ENCODE results near the gene CLTCL1. TPM values are rescaled to one million over a fixed set of nuclear protein-coding genes. Genes with fewer than 3 reads are reported as not detected.
"Not testable (repeated sequence)": the region's sequence is repeated elsewhere in the genome, so short reads cannot be mapped to it uniquely, and the experiment has no call there.

The CLTCL1 gene
- total RNA-seq, 2 donors from 2014 or later: 19.1 to 29.7 TPM

- no peaks in the 10 kb centered on the region for H3K9me3 ChIP-seq
- no peaks in the 10 kb centered on the region for H3K36me3 ChIP-seq
- no peak for TF ChIP-seq CTCF (IDR thresholded peaks at IDR 0.05)
- peak overlapping the region; percentile 10 to 38 for H3K4me3 ChIP-seq
- H3K27me3 ChIP-seq: peaks cover 0 to 4% of the 10 kb centered on the region in 2 donors
- H3K4me1 ChIP-seq: peaks cover 0 to 45% of the 10 kb centered on the region in 2 donors
- H3K27ac ChIP-seq: no peak overlapping the region
- no peak for DNase-seq (ENCODE audit: low spot score)
Observed at GRCh38 chr22:19169002-19169946, 122.2 kb downstream of the CLTCL1 start.

GRCh38 chr22:19168088-19168890 is 123.2 kb downstream of the CLTCL1 start:
- Histone ChIP-seq H3K27me3 (peaks cover 0 to 4% of the 10 kb centered on the region in 2 donors), H3K4me3 (no peak overlapping the region), H3K9me3 (no peaks in the 10 kb centered on the region), H3K36me3 (no peaks in the 10 kb centered on the region), H3K4me1 (peaks cover 0 to 35% of the 10 kb centered on the region in 2 donors), H3K27ac (no peak overlapping the region)
- DNase-seq (ENCODE audit: low spot score): no peak
- no peak for TF ChIP-seq CTCF (IDR thresholded peaks at IDR 0.05)

- TF ChIP-seq CTCF (IDR thresholded peaks at IDR 0.05): no peak
- peaks cover 0 to 4% of the 10 kb centered on the region in 2 donors for H3K27me3 ChIP-seq
- no peaks in the 10 kb centered on the region for H3K9me3 ChIP-seq
- H3K36me3 ChIP-seq: no peaks in the 10 kb centered on the region
- peaks cover 0 to 25% of the 10 kb centered on the region in 2 donors for H3K4me1 ChIP-seq
- no peak overlapping the region for H3K4me3 ChIP-seq
- no peak for DNase-seq (ENCODE audit: low spot score)
- H3K27ac ChIP-seq: no peak overlapping the region
Observed at GRCh38 chr22:19167106-19167869, 124.2 kb downstream of the CLTCL1 start.

GRCh38 chr22:19166421-19166820 is 125.1 kb downstream of the CLTCL1 start:
- Histone ChIP-seq H3K4me1 (peaks cover 0 to 21% of the 10 kb centered on the region in 2 donors), H3K4me3 (no peak overlapping the region), H3K9me3 (no peaks in the 10 kb centered on the region), H3K36me3 (no peaks in the 10 kb centered on the region), H3K27me3 (peaks cover 0 to 4% of the 10 kb centered on the region in 2 donors), H3K27ac (no peak overlapping the region)
- TF ChIP-seq CTCF (IDR thresholded peaks at IDR 0.05): no peak
- no peak for DNase-seq (ENCODE audit: low spot score)

- no peak for TF ChIP-seq CTCF (IDR thresholded peaks at IDR 0.05)
- H3K27ac ChIP-seq: no peak overlapping the region
- H3K27me3 ChIP-seq: peaks cover 0 to 4% of the 10 kb centered on the region in 2 donors
- no peaks in the 10 kb centered on the region for H3K9me3 ChIP-seq
- no peak overlapping the region for H3K4me3 ChIP-seq
- no peaks in the 10 kb centered on the region for H3K36me3 ChIP-seq
- H3K4me1 ChIP-seq: peaks cover 0 to 4% of the 10 kb centered on the region in 2 donors
- no peak for DNase-seq (ENCODE audit: low spot score)
Observed at GRCh38 chr22:19164425-19164824, 127.1 kb downstream of the CLTCL1 start.

GRCh38 chr22:19158649-19159048 is 132.9 kb downstream of the CLTCL1 start:
- not testable (repeated sequence) for H3K4me3 ChIP-seq; H3K27ac ChIP-seq; H3K9me3 ChIP-seq; H3K4me1 ChIP-seq; DNase-seq (ENCODE audit: low spot score); H3K36me3 ChIP-seq; H3K27me3 ChIP-seq

GRCh38 chr22:19156109-19156508 is 135.4 kb downstream of the CLTCL1 start:
- H3K27me3 ChIP-seq; DNase-seq (ENCODE audit: low spot score); H3K36me3 ChIP-seq; H3K4me3 ChIP-seq; H3K4me1 ChIP-seq; H3K27ac ChIP-seq; H3K9me3 ChIP-seq: not testable (repeated sequence)
